ENCODE data around the gene LDB1.
A peak's percentile ranks its signal among the peaks of the same experiment; 100 is the strongest.

The LDB1 gene

DNA sequence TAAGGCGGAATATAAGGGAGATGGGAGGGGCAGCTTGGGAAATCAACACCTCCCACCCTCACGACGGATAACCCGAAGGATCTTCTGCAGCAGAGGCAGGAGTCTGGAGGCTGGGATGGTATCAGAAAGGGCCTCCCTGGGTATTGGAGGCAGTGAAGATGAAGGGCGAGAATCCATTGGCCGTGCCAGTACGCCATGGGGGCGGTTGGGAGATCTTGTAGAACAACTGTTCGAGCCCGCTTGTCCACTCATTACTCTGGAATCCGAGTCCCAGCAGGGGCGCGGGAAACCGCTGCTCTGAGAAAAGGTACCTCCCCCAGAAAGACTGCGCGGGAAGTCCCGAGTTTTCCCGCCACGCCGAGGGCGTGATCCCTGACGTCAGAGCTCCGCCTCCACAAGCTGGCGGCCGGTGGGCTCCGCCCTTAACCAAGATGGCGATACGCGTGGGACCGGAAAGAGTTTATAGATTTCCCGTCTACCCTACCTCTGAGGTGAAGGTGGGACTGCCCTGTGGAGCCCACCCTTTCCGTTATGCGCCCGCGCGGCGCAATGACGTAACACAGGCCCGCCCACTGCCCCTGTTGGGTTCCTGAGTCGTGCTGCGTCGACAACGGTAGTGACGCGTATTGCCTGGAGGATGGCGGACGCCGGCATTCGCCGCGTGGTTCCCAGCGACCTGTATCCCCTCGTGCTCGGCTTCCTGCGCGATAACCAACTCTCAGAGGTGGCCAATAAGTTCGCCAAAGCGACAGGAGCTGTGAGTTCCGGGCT, 31.8 kb upstream of the LDB1 start, which contains the start of gene NOLC1:
NOLC1 (plus strand) TSS at position 616 of the 771 bp plus-strand sequence; CDS start at position 638, 22 bp downstream.
- no peaks in the 10 kb centered on the region for H3K9me3 ChIP-seq (ENCODE audit: control insufficient read depth, low read length)
- peaks cover 12% of the 10 kb centered on the region for H3K4me1 ChIP-seq (ENCODE audit: control insufficient read depth, insufficient read depth, low read length)
- peak within 1 kb of the TSS; percentile 86 for H3K4me3 ChIP-seq (ENCODE audit: insufficient read depth, low read depth, low read length)
- no peaks in the 10 kb centered on the region for H3K27me3 ChIP-seq (ENCODE audit: control insufficient read depth, insufficient read depth, low read length, poor library complexity, severe bottlenecking)
- peak within 1 kb of the TSS; percentile 97 for H3K27ac ChIP-seq (ENCODE audit: insufficient read depth, low read depth, low read length, poor library complexity, severe bottlenecking)
- H3K36me3 ChIP-seq (ENCODE audit: control insufficient read depth, insufficient read depth, low read length), result peaks cover 30% of the 10 kb centered on the region
- WGBS, 2 experiments, result 4 to 5% methylated on average over 59 of the region's 59 CpGs

DNA sequence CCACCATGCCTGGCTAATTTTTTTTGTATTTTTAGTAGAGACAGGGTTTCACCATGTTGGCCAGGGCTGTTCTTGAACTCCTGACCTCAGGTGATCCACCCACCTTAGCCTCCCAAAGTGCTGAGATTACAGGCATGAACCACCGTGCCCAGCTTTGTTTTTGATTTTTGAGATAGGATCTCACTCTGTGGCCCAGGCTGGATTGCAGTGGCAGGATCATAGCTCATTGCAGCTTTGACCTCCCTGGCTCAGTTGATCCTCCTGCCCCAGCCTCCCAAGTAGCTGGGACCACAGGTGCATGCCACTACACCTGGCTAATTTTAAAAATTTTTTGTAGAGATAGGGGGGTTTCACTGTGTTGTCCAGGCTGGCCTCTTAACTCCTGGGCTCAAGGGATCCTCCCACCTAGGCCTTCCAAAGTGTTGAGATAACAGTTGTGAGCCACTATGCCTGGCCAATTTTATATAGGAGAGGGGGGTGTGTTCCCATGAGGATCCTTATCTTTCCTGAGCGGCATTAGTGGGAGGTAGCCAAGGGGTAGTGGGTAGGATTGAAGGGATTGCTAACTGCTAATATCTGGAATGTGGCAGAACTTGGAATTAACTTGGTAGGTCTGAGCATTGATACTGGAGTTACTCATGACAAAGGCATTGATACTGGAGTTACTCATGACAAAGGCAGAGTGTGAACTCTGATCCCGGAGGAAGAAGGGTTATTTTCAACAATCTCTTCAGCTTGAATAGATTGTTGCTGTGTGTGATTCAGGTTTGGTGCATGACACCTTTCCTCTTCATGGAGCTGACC, 31.0 kb upstream of the LDB1 start:
- Histone ChIP-seq H3K4me3 (ENCODE audit: insufficient read depth, low read depth, low read length) (peak overlapping the region; percentile 86), H3K4me1 (ENCODE audit: control insufficient read depth, insufficient read depth, low read length) (peaks cover 12% of the 10 kb centered on the region), H3K27ac (ENCODE audit: insufficient read depth, low read depth, low read length, poor library complexity, severe bottlenecking) (peak overlapping the region; percentile 97), H3K9me3 (ENCODE audit: control insufficient read depth, low read length) (no peaks in the 10 kb centered on the region), H3K36me3 (ENCODE audit: control insufficient read depth, insufficient read depth, low read length) (peaks cover 31% of the 10 kb centered on the region), H3K27me3 (ENCODE audit: control insufficient read depth, insufficient read depth, low read length, poor library complexity, severe bottlenecking) (no peaks in the 10 kb centered on the region)
- WGBS, 2 experiments, result 85 to 91% methylated on average over 3 of the region's 3 CpGs

GRCh38 chr10:102148275-102148674, 28.1 kb upstream of the LDB1 start:
- no peaks in the 10 kb centered on the region for H3K27me3 ChIP-seq (ENCODE audit: control insufficient read depth, insufficient read depth, low read length, poor library complexity, severe bottlenecking)
- 93 to 95% methylated on average over 13 of the region's 13 CpGs for WGBS, 2 experiments

GRCh38 chr10:102147561-102147960, 27.4 kb upstream of the LDB1 start:
- 100% methylated on average over 1 of the region's 1 CpG for WGBS, 2 experiments
- Histone ChIP-seq H3K4me1 (ENCODE audit: control insufficient read depth, insufficient read depth, low read length) (peaks cover 7% of the 10 kb centered on the region), H3K4me3 (ENCODE audit: insufficient read depth, low read depth, low read length) (no peak overlapping the region), H3K27me3 (ENCODE audit: control insufficient read depth, insufficient read depth, low read length, poor library complexity, severe bottlenecking) (no peaks in the 10 kb centered on the region), H3K36me3 (ENCODE audit: control insufficient read depth, insufficient read depth, low read length) (peaks cover 32% of the 10 kb centered on the region), H3K9me3 (ENCODE audit: control insufficient read depth, low read length) (no peaks in the 10 kb centered on the region), H3K27ac (ENCODE audit: insufficient read depth, low read depth, low read length, poor library complexity, severe bottlenecking) (no peak overlapping the region)

More at GRCh38 chr10:102148275-102148674, 28.1 kb upstream of the LDB1 start:
- Histone ChIP-seq H3K36me3 (ENCODE audit: control insufficient read depth, insufficient read depth, low read length) (peaks cover 26% of the 10 kb centered on the region), H3K9me3 (ENCODE audit: control insufficient read depth, low read length) (no peaks in the 10 kb centered on the region), H3K4me3 (ENCODE audit: insufficient read depth, low read depth, low read length) (no peak overlapping the region), H3K4me1 (ENCODE audit: control insufficient read depth, insufficient read depth, low read length) (peaks cover 10% of the 10 kb centered on the region), H3K27ac (ENCODE audit: insufficient read depth, low read depth, low read length, poor library complexity, severe bottlenecking) (no peak overlapping the region)

GRCh38 chr10:102146971-102147428, 26.8 kb upstream of the LDB1 start:
- 95 to 97% methylated on average over 17 of the region's 17 CpGs for WGBS, 2 experiments

DNA sequence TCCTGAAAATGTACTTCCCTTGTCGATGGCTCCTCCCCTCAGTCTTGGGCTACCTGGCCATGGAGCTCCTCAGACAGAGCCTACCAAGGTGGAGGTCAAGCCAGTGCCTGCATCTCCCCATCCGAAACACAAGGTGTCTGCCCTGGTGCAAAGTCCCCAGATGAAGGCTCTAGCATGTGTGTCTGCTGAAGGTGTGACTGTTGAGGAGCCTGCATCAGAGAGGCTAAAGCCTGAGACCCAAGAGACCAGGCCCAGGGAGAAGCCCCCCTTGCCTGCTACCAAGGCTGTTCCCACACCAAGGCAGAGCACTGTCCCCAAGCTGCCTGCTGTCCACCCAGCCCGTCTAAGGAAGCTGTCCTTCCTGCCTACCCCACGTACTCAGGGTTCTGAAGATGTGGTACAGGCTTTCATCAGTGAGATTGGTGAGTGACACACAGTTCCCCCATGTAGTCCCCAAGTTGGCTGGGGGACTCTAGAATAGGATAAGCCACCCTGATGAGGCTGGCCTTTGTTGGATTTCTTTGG, 21.5 kb upstream of the LDB1 start:
- Histone ChIP-seq H3K36me3 (ENCODE audit: control insufficient read depth, insufficient read depth, low read length) (peaks cover 54% of the 10 kb centered on the region), H3K9me3 (ENCODE audit: control insufficient read depth, low read length) (no peaks in the 10 kb centered on the region), H3K27me3 (ENCODE audit: control insufficient read depth, insufficient read depth, low read length, poor library complexity, severe bottlenecking) (no peaks in the 10 kb centered on the region), H3K4me1 (ENCODE audit: control insufficient read depth, insufficient read depth, low read length) (no peaks in the 10 kb centered on the region), H3K4me3 (ENCODE audit: insufficient read depth, low read depth, low read length) (no peak overlapping the region), H3K27ac (ENCODE audit: insufficient read depth, low read depth, low read length, poor library complexity, severe bottlenecking) (no peak overlapping the region)
- 93 to 98% methylated on average over 4 of the region's 4 CpGs for WGBS, 2 experiments

More at GRCh38 chr10:102146971-102147428, 26.8 kb upstream of the LDB1 start:
- H3K27me3 ChIP-seq (ENCODE audit: control insufficient read depth, insufficient read depth, low read length, poor library complexity, severe bottlenecking), result no peaks in the 10 kb centered on the region
- no peaks in the 10 kb centered on the region for H3K9me3 ChIP-seq (ENCODE audit: control insufficient read depth, low read length)
- H3K4me3 ChIP-seq (ENCODE audit: insufficient read depth, low read depth, low read length), result no peak overlapping the region
- H3K36me3 ChIP-seq (ENCODE audit: control insufficient read depth, insufficient read depth, low read length), result peaks cover 34% of the 10 kb centered on the region
- H3K27ac ChIP-seq (ENCODE audit: insufficient read depth, low read depth, low read length, poor library complexity, severe bottlenecking), result no peak overlapping the region
- peaks cover 7% of the 10 kb centered on the region for H3K4me1 ChIP-seq (ENCODE audit: control insufficient read depth, insufficient read depth, low read length)

DNA sequence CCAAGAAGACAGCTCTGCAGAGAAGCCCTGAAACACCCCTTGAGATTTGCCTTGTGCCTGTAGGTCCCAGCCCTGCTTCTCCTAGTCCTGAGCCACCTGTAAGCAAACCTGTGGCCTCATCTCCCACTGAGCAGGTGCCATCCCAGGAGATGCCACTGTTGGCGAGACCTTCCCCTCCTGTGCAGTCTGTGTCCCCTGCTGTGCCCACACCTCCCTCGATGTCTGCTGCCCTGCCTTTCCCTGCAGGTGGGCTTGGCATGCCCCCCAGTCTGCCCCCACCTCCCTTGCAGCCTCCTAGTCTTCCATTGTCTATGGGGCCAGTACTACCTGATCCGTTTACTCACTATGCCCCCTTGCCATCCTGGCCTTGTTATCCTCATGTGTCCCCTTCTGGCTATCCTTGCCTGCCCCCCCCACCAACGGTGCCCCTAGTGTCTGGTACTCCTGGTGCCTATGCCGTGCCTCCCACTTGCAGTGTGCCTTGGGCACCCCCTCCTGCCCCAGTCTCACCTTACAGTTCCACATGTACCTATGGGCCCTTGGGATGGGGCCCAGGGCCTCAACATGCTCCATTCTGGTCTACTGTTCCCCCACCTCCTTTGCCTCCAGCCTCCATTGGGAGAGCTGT, 20.9 kb upstream of the LDB1 start:
- Histone ChIP-seq H3K4me3 (ENCODE audit: insufficient read depth, low read depth, low read length) (no peak overlapping the region), H3K27me3 (ENCODE audit: control insufficient read depth, insufficient read depth, low read length, poor library complexity, severe bottlenecking) (no peaks in the 10 kb centered on the region), H3K36me3 (ENCODE audit: control insufficient read depth, insufficient read depth, low read length) (peaks cover 54% of the 10 kb centered on the region), H3K27ac (ENCODE audit: insufficient read depth, low read depth, low read length, poor library complexity, severe bottlenecking) (no peak overlapping the region), H3K4me1 (ENCODE audit: control insufficient read depth, insufficient read depth, low read length) (peaks cover 2% of the 10 kb centered on the region), H3K9me3 (ENCODE audit: control insufficient read depth, low read length) (no peaks in the 10 kb centered on the region)
- 93 to 95% methylated on average over 5 of the region's 5 CpGs for WGBS, 2 experiments

GRCh38 chr10:102140218-102140617, 20.1 kb upstream of the LDB1 start:
- Histone ChIP-seq H3K36me3 (ENCODE audit: control insufficient read depth, insufficient read depth, low read length) (peaks cover 54% of the 10 kb centered on the region), H3K27ac (ENCODE audit: insufficient read depth, low read depth, low read length, poor library complexity, severe bottlenecking) (no peak overlapping the region), H3K4me1 (ENCODE audit: control insufficient read depth, insufficient read depth, low read length) (peaks cover 7% of the 10 kb centered on the region), H3K9me3 (ENCODE audit: control insufficient read depth, low read length) (no peaks in the 10 kb centered on the region), H3K4me3 (ENCODE audit: insufficient read depth, low read depth, low read length) (no peak overlapping the region), H3K27me3 (ENCODE audit: control insufficient read depth, insufficient read depth, low read length, poor library complexity, severe bottlenecking) (no peaks in the 10 kb centered on the region)
- WGBS, 2 experiments, result 95 to 96% methylated on average over 4 of the region's 4 CpGs

DNA sequence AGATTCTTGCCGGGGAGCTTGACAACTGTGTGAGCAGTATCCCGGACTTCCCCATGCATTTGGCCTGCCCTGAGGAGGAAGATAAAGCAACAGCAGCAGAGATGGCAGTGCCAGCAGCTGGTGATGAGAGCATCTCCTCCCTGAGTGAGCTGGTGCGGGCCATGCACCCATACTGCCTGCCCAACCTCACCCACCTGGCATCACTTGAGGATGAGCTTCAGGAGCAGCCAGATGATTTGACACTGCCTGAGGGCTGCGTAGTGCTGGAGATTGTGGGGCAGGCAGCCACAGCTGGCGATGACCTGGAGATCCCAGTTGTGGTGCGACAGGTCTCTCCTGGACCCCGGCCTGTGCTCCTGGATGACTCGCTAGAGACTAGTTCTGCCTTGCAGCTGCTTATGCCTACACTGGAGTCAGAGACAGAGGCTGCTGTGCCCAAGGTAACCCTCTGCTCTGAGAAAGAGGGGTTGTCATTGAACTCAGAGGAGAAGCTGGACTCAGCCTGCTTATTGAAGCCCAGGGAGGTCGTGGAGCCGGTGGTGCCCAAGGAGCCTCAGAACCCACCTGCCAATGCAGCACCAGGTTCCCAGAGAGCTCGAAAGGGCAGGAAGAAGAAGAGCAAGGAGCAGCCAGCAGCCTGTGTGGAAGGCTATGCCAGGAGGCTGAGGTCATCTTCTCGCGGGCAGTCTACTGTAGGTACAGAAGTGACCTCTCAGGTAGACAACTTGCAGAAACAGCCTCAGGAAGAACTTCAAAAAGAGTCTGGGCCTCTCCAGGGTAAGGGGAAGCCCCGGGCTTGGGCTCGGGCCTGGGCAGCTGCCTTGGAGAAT, 19.3 kb upstream of the LDB1 start:
- H3K4me1 ChIP-seq (ENCODE audit: control insufficient read depth, insufficient read depth, low read length), result peaks cover 13% of the 10 kb centered on the region
- H3K9me3 ChIP-seq (ENCODE audit: control insufficient read depth, low read length), result no peaks in the 10 kb centered on the region
- 96% methylated on average over 15 of the region's 15 CpGs for WGBS, 2 experiments
- H3K27ac ChIP-seq (ENCODE audit: insufficient read depth, low read depth, low read length, poor library complexity, severe bottlenecking), result no peak overlapping the region
- no peaks in the 10 kb centered on the region for H3K27me3 ChIP-seq (ENCODE audit: control insufficient read depth, insufficient read depth, low read length, poor library complexity, severe bottlenecking)
- H3K4me3 ChIP-seq (ENCODE audit: insufficient read depth, low read depth, low read length), result no peak overlapping the region
- peaks cover 54% of the 10 kb centered on the region for H3K36me3 ChIP-seq (ENCODE audit: control insufficient read depth, insufficient read depth, low read length)

All from ectodermal cell (in vitro differentiated cells).